ENCODE results near the gene ARL5A. TPM values are rescaled to one million over a fixed set of nuclear protein-coding genes. Genes with fewer than 3 reads are reported as not detected.

ARL5A gene
- total RNA-seq, 2 experiments from 2014 or later: 78.1 to 91.4 TPM

- POLR2A ChIA-PET: no interaction called here
- Histone ChIP-seq H3K4me2 (ENCODE audit: low read length) (no peak overlapping the region), H3K9me3 (ENCODE audit: low read length) (peaks cover 4% of the 10 kb centered on the region; the same call in 1 of the 2 replicates), H3K4me1 (ENCODE audit: insufficient read depth, low read length, poor library complexity, severe bottlenecking) (no peaks in the 10 kb centered on the region), H3K9me2 (ENCODE audit: insufficient read depth, low read length) (no peaks in the 10 kb centered on the region), H3K36me3 (ENCODE audit: insufficient read depth, low read length) (0 out of 2 replicates have a peak, but pooled peaks cover 15% of the 10 kb centered on the region), H3K4me3 (ENCODE audit: low read depth, low read length, poor library complexity, severe bottlenecking) (no peak overlapping the region), H3K27ac (ENCODE audit: low read depth, low read length, poor library complexity, severe bottlenecking) (no peak overlapping the region), H3K79me2 (ENCODE audit: insufficient read depth, low read depth, low read length) (no peaks in the 10 kb centered on the region), H4K20me1 (ENCODE audit: insufficient read depth, low read length) (no peaks in the 10 kb centered on the region), H2AFZ (ENCODE audit: low read length) (no peak overlapping the region)
- BruUV-seq (replicated peaks): no TSS peak
- intact Hi-C loops (cut with micrococcal nuclease; ENCODE audit: unreplicated experiment): no loop called here
- TF ChIP-seq EZH2phosphoT487 (IDR thresholded peaks at IDR 0.05; ENCODE audit: borderline replicate concordance, low read depth, low read length): no peak
- 0 out of 2 replicates have a peak, but pooled peaks have one; percentile 12 for TF ChIP-seq CTCF (conservative IDR thresholded peaks at IDR 0.05; ENCODE audit: low read length)
- no peak for DNase-seq (ENCODE audit: low spot score)
- CTCF ChIA-PET (ENCODE audit: unreplicated experiment): no interaction called here
These were observed 35.6 kb downstream of the ARL5A start for GRCh38 chr2:151792589-151792988.

- H4K20me1 ChIP-seq (ENCODE audit: insufficient read depth, low read length): no peaks in the 10 kb centered on the region
- peaks cover 4% of the 10 kb centered on the region; the same call in 1 of the 2 replicates for H3K9me3 ChIP-seq (ENCODE audit: low read length)
- DNase-seq (ENCODE audit: low spot score): no peak
- no peak overlapping the region for H3K27ac ChIP-seq (ENCODE audit: low read depth, low read length, poor library complexity, severe bottlenecking)
- H2AFZ ChIP-seq (ENCODE audit: low read length): no peak overlapping the region
- H3K4me3 ChIP-seq (ENCODE audit: low read depth, low read length, poor library complexity, severe bottlenecking): no peak overlapping the region
- intact Hi-C loops (cut with micrococcal nuclease; ENCODE audit: unreplicated experiment): no loop called here
- H3K4me2 ChIP-seq (ENCODE audit: low read length): no peak overlapping the region
- no peaks in the 10 kb centered on the region for H3K79me2 ChIP-seq (ENCODE audit: insufficient read depth, low read depth, low read length)
- ChIA-PET CTCF (ENCODE audit: unreplicated experiment) (no interaction called here), POLR2A (no interaction called here)
- H3K9me2 ChIP-seq (ENCODE audit: insufficient read depth, low read length): no peaks in the 10 kb centered on the region
- no TSS peak for BruUV-seq (replicated peaks)
- TF ChIP-seq CTCF (conservative IDR thresholded peaks at IDR 0.05; ENCODE audit: low read length) (no peak), EZH2phosphoT487 (IDR thresholded peaks at IDR 0.05; ENCODE audit: borderline replicate concordance, low read depth, low read length) (no peak)
- peaks cover 1% of the 10 kb centered on the region for H3K4me1 ChIP-seq (ENCODE audit: insufficient read depth, low read length, poor library complexity, severe bottlenecking)
- H3K36me3 ChIP-seq (ENCODE audit: insufficient read depth, low read length): 0 out of 2 replicates have a peak, but pooled peaks cover 13% of the 10 kb centered on the region
These were observed 36.7 kb downstream of the ARL5A start for GRCh38 chr2:151791545-151791944.

GRCh38 chr2:151790689-151791088, 37.5 kb downstream of the ARL5A start:
- Histone ChIP-seq H3K4me3 (ENCODE audit: low read depth, low read length, poor library complexity, severe bottlenecking) (no peak overlapping the region), H4K20me1 (ENCODE audit: insufficient read depth, low read length) (no peaks in the 10 kb centered on the region), H2AFZ (ENCODE audit: low read length) (no peak overlapping the region), H3K9me2 (ENCODE audit: insufficient read depth, low read length) (no peaks in the 10 kb centered on the region), H3K79me2 (ENCODE audit: insufficient read depth, low read depth, low read length) (no peaks in the 10 kb centered on the region), H3K36me3 (ENCODE audit: insufficient read depth, low read length) (peaks cover 11% of the 10 kb centered on the region), H3K4me2 (ENCODE audit: low read length) (no peak overlapping the region), H3K4me1 (ENCODE audit: insufficient read depth, low read length, poor library complexity, severe bottlenecking) (peaks cover 3% of the 10 kb centered on the region), H3K27ac (ENCODE audit: low read depth, low read length, poor library complexity, severe bottlenecking) (no peak overlapping the region), H3K9me3 (ENCODE audit: low read length) (peaks cover 4% of the 10 kb centered on the region; the same call in 1 of the 2 replicates)
- no TSS peak for BruUV-seq (replicated peaks)
- intact Hi-C loops (cut with micrococcal nuclease; ENCODE audit: unreplicated experiment): no loop called here
- TF ChIP-seq CTCF (conservative IDR thresholded peaks at IDR 0.05; ENCODE audit: low read length) (no peak), EZH2phosphoT487 (IDR thresholded peaks at IDR 0.05; ENCODE audit: borderline replicate concordance, low read depth, low read length) (no peak)
- ChIA-PET POLR2A (no interaction called here), CTCF (ENCODE audit: unreplicated experiment) (no interaction called here)
- DNase-seq (ENCODE audit: low spot score): no peak
